Erythroblast (primary cell): ENCODE results near the gene DOK7.
"Not testable (repeated sequence)": the region's sequence is repeated elsewhere in the genome, so short reads cannot be mapped to it uniquely, and the experiment has no call there.

Experiments
- GATA1 ChIP-seq: IDR thresholded peaks from 2 replicates; pipeline ENCODE4 v1.6.1; 2011; ENCODE audit warnings: low read depth, mild to moderate bottlenecking, control low read depth, low read length, moderate library complexity
- POLR2A ChIP-seq: IDR thresholded peaks from 2 replicates; pipeline ENCODE4 v1.6.1; 2011; ENCODE audit warnings: mild to moderate bottlenecking, low read length

DNA sequence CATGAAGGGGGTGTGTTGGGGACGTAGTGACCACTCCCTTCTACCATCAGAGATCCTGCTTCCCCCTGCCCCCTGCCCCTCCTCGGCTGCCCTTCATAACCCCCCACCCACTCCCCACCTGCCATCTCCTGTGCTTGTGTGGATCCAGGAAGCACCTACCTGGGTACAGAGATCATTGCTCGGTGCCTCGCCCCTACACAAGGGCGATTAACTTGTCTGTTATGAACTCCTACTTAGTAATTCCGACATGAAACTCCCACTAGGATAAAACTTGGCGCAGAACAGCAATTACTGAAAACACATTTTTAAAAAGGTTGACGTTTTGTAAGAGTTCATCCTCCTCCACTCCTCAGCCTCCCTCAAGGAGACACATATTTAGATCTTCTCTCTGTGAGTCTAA is 80.3 kb downstream of the DOK7 start:
- TF ChIP-seq POLR2A, GATA1: not testable (repeated sequence)
